Keratinocyte (primary cell): Measurements from ENCODE around the gene IFT88.

ENCODE experiments used
- EZH2 ChIP-seq: IDR thresholded peaks from one replicate; pipeline ENCODE4 v1.6.1; 2012; ENCODE audit warnings: inconsistent platforms, mild to moderate bottlenecking, low read length, moderate library complexity
- TF ChIP-seq, protein P1 (sequence below), 3 experiments: IDR thresholded peaks in 1 of 3; conservative IDR thresholded peaks in 1 of 3; optimal IDR thresholded peaks in 1 of 3; 2 replicates in 2 of 3; 3 replicates in 1 of 3; pipeline versions ENCODE3 to v1.5.1; 2011; ENCODE audit warnings: low read length in 3 of 3, mild to moderate bottlenecking in 3 of 3, moderate library complexity in 2 of 3, control low read depth in 1 of 3, inconsistent platforms in 1 of 3; ENCODE audit not compliant: insufficient read depth in 2 of 3; ENCODE audit errors: extremely low read depth in 1 of 3

DNA sequence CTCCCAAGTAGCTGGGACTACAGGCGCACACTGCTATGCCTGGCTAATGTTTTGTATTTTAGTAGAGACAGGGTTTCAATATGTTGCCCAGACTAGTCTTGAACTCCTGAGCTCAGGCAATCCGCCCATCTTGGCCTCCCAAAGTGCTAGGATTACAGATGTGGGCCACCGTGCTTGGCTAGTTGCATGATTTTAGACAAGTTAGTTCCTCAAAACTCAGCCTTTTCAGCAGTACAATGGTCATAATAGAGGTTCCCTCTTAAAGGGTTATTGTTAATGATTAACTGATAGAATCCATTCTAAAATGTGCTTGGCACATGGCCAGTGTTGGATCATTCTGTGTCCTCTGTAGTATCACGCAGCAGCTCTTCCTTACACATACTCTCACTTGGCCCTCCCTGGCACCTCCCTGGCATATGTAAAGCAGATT lies 19.5 kb upstream of the IFT88 start:
- TF ChIP-seq, protein P1, sequence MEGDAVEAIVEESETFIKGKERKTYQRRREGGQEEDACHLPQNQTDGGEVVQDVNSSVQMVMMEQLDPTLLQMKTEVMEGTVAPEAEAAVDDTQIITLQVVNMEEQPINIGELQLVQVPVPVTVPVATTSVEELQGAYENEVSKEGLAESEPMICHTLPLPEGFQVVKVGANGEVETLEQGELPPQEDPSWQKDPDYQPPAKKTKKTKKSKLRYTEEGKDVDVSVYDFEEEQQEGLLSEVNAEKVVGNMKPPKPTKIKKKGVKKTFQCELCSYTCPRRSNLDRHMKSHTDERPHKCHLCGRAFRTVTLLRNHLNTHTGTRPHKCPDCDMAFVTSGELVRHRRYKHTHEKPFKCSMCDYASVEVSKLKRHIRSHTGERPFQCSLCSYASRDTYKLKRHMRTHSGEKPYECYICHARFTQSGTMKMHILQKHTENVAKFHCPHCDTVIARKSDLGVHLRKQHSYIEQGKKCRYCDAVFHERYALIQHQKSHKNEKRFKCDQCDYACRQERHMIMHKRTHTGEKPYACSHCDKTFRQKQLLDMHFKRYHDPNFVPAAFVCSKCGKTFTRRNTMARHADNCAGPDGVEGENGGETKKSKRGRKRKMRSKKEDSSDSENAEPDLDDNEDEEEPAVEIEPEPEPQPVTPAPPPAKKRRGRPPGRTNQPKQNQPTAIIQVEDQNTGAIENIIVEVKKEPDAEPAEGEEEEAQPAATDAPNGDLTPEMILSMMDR (optimal IDR thresholded peaks at IDR 0.05 in 1 of 3, IDR thresholded peaks at IDR 0.05 in 1 of 3, conservative IDR thresholded peaks at IDR 0.05 in 1 of 3; ENCODE audit: extremely low read depth in 1 of 3, insufficient read depth in 2 of 3, low read length in 3 of 3): no peak
- no peak for TF ChIP-seq EZH2
